ENCODE data around the gene DPP4.
A peak's percentile ranks its signal among the peaks of the same experiment; 100 is the strongest.
"Not testable (repeated sequence)": the region's sequence is repeated elsewhere in the genome, so short reads cannot be mapped to it uniquely, and the experiment has no call there.

Gene DPP4

DNA sequence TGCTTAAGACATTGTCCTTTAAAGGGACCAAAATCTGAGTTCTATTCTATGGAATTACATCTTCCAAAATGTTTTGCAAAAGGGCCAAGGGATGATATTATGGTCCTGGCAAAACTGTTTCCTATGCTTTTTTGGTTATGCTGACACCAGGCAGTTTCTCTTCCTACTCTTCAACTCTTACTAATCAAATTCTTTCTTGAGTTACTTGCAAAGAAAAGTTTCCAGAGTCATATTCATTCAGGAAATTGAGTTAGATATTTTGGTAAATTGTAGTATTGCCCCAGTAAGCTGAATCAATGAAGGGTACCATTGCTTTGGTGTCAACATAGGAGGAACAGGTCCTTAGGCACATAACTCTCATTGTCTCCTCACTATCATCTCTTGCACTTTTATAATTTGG lies 118.8 kb downstream of the DPP4 start:
- no peak for DNase-seq (ENCODE audit: low read depth in 2 of 2)

- DNase-seq (ENCODE audit: low read depth in 2 of 2), result no peak
Observed at GRCh38 chr2:161954103-161954502, 119.9 kb downstream of the DPP4 start.

DNA sequence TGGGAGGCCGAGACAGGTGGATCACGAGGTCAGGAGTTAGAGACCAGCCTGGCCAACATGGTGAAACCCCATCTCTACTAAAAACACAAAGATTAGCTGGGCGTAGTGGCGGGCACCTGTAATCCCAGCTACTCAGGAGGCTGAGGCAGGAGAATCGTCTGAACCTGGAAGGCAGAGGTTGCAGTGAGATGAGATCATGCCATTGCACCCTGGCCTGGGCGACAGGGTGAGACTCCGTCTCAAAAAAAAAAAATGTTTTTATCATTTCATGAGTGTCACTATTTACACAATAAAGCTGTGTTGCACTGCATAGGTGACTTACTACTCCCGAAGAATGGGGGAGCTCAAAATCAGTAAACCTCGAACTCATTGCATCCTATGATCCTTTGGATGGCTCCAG lies 120.6 kb downstream of the DPP4 start:
- not testable (repeated sequence) for DNase-seq (ENCODE audit: low read depth in 2 of 2)

GRCh38 chr2:161952783-161953191 lies 121.2 kb downstream of the DPP4 start:
- DNase-seq (ENCODE audit: low read depth in 2 of 2), result no peak

DNA sequence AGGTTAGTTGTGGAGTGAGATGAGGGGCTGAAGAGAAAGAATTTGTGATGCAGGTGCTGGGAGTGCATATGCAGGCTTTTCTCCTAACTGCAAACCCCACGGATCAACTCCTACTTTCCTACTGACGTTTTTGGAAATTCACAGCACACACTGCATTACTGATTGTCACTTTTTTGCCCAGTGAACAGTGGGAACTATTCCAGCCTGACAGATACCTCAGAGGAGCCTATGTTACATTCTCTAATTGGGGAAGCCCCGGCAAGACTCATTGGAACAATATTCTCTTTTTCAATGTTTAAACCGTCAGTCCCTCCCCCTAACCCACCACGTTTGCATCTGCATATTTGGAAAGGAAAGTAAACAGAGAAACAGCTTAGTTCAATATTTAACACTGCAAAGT lies 126.2 kb downstream of the DPP4 start:
- no peak for DNase-seq (ENCODE audit: low read depth in 2 of 2)

- DNase-seq (ENCODE audit: low read depth in 2 of 2), result no peak
Observed at GRCh38 chr2:161947406-161947805, 126.6 kb downstream of the DPP4 start.

DNA sequence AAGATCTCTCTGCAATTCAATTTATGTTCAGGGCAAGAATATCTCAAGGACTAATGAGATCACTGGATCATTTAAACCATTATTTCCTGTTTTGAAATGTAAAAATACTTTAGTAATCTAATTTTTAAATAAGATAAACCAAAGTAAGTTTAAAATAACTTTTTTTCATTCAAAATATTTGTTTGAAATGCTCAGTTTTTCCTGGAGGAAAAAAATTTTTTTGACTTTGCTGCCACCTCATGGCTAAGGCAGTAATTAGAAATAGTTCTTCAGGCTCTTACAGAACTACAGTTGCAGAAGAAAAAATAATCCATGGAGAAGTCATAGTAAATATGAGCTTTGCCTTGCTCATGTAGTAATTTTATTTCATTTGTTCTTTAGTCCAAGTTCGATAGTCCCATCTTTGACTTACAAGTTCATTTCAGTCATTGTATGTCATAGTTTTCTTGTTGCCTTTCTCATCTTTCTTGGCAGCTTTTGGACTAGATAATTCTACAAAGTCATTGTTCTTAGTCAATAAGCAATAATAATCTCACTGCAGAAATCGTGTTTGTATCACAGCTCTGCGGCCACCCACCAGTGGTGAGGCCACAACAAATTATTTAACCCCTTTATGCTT lies 127.4 kb downstream of the DPP4 start:
- peak in 1 of 2 experiments; percentile 2 for DNase-seq (ENCODE audit: low read depth in 2 of 2)

DNA sequence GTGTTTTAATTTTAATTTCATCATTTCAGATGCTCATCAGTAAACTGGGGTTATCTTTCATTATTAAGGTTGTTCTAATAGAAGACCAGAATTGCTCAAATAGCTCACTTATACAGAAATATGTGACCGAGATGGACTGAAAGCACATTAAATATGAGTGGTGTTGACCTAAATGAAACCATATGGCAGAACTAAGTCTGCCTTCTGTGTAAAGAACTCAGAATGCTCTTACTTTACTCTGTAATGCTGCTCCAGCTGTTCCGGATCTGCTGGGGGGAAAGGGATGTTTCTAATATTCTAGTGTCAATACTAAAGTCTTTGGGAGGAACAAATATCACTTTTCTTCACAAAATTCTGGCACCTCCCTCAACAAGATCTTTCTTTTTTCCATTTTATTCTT lies 131.0 kb downstream of the DPP4 start:
- DNase-seq (ENCODE audit: low read depth in 2 of 2), result peak; percentile 5 to 18

Measured in fibroblast of skin of left biceps (primary cell).